Nasal cavity respiratory epithelium epithelial cell of viscerocranial mucosa (primary cell): ENCODE results near the gene PPOX. TPM values are rescaled to one million over a fixed set of nuclear protein-coding genes. Genes with fewer than 3 reads are reported as not detected.

Source experiments
- total RNA-seq: library from RNA; depleted of rRNA; stranded (reverse); fragments of >200 nt; gene quantifications from 2 replicates; pipeline ENCODE4 v1.2.3, GENCODE V29; 2014

Gene PPOX
- 7.0 and 11.6 TPM in 2 replicates for total RNA-seq

GRCh38 chr1:161165742-161166668 lies at the start of gene PPOX:
Gene PPOX, plus strand, starts transcription at chr1:161166426. Its CDS starts 422 bp downstream, at chr1:161166848.

GRCh38 chr1:161117759-161118581 lies 48.3 kb upstream of the PPOX start, which contains the start of the genes NIT1 and PFDN2:
Gene NIT1, plus strand, starts transcription at chr1:161118105. Its CDS starts 72 bp downstream, at chr1:161118177.
Gene PFDN2, minus strand, starts transcription at chr1:161118037. Its CDS starts 11 bp downstream, at chr1:161118026.

GRCh38 chr1:161132410-161133219 lies 33.6 kb upstream of the PPOX start, which contains the start of gene DEDD:
Gene DEDD, minus strand, starts transcription at chr1:161132667. Its CDS starts 8,205 bp downstream, at chr1:161124462.

GRCh38 chr1:161153682-161154337 lies 12.4 kb upstream of the PPOX start, which contains the start of gene UFC1:
Gene UFC1, plus strand, starts transcription at chr1:161153978. Its CDS starts 20 bp downstream, at chr1:161153998.

GRCh38 chr1:161159087-161159912 lies 6.9 kb upstream of the PPOX start, which contains the start of gene USP21:
Gene USP21, plus strand, starts transcription at chr1:161159500. Its CDS starts 1,141 bp downstream, at chr1:161160641.

GRCh38 chr1:161177112-161177935 lies 11.1 kb downstream of the PPOX start, which contains the start of gene B4GALT3:
Gene B4GALT3, minus strand, starts transcription at chr1:161177507. Its CDS starts 1,447 bp downstream, at chr1:161176060.

GRCh38 chr1:161198897-161199431 lies 32.7 kb downstream of the PPOX start, which contains the start of gene ADAMTS4:
Gene ADAMTS4, minus strand, starts transcription at chr1:161199054. Its CDS starts 427 bp downstream, at chr1:161198627.

GRCh38 chr1:161201836-161202712 lies 35.8 kb downstream of the PPOX start, which contains the start of gene NDUFS2:
Gene NDUFS2, plus strand, starts transcription at chr1:161202367. Its CDS starts 19 bp downstream, at chr1:161202386.

GRCh38 chr1:161215076-161215475 lies 48.9 kb downstream of the PPOX start, which contains the start of gene FCER1G:
Gene FCER1G, plus strand, starts transcription at chr1:161215295. Its CDS starts 27 bp downstream, at chr1:161215322.

Other genes with a start within 250 kb of the PPOX start
- 0.21 TPM in 1 of 2 replicates, not detected in the other for gene ITLN2, start 211.6 kb upstream of the PPOX start, total RNA-seq
- 210 and 292 TPM in 2 replicates for gene F11R, start 145.3 kb upstream of the PPOX start, total RNA-seq
- 38.3 and 78.6 TPM in 2 replicates for gene TSTD1, start 127.5 kb upstream of the PPOX start, total RNA-seq
- gene USF1, start 120.4 kb upstream of the PPOX start, total RNA-seq: 47.0 and 60.1 TPM in 2 replicates
- gene ARHGAP30, start 96.5 kb upstream of the PPOX start, total RNA-seq: 0.43 and 0.68 TPM in 2 replicates
- gene NECTIN4, start 76.9 kb upstream of the PPOX start, total RNA-seq: 81.0 and 91.3 TPM in 2 replicates
- 1.1 and 1.4 TPM in 2 replicates for gene KLHDC9, start 68.1 kb upstream of the PPOX start, total RNA-seq
- 88.4 and 180 TPM in 2 replicates for gene PFDN2, start 48.4 kb upstream of the PPOX start, total RNA-seq
- gene NIT1, start 48.3 kb upstream of the PPOX start, total RNA-seq: 30.2 and 45.1 TPM in 2 replicates
- 30.1 and 37.2 TPM in 2 replicates for gene DEDD, start 33.8 kb upstream of the PPOX start, total RNA-seq
- gene UFC1, start 12.4 kb upstream of the PPOX start, total RNA-seq: 56.7 and 63.3 TPM in 2 replicates
- gene USP21, start 6.9 kb upstream of the PPOX start, total RNA-seq: 6.8 and 10.6 TPM in 2 replicates
- gene B4GALT3, start 11.1 kb downstream of the PPOX start, total RNA-seq: 16.1 and 30.6 TPM in 2 replicates
- gene ADAMTS4, start 32.6 kb downstream of the PPOX start, total RNA-seq: under 0.01 TPM in 2 replicates
- gene NDUFS2, start 35.9 kb downstream of the PPOX start, total RNA-seq: 115 and 136 TPM in 2 replicates
- 0.34 TPM in 1 of 2 replicates, not detected in the other for gene FCER1G, start 48.9 kb downstream of the PPOX start, total RNA-seq
- not detected in 2 replicates for gene APOA2, start 57.2 kb downstream of the PPOX start, total RNA-seq
- 10.9 and 11.7 TPM in 2 replicates for gene TOMM40L, start 59.6 kb downstream of the PPOX start, total RNA-seq
- gene NR1I3, start 71.8 kb downstream of the PPOX start, total RNA-seq: not detected in 2 replicates
- under 0.01 and 6.0 TPM in 2 replicates for gene PCP4L1, start 92.3 kb downstream of the PPOX start, total RNA-seq
- under 0.01 and 0.07 TPM in 2 replicates for gene MPZ, start 143.5 kb downstream of the PPOX start, total RNA-seq
- gene SDHC, start 148.0 kb downstream of the PPOX start, total RNA-seq: 17.7 and 19.8 TPM in 2 replicates
- gene CFAP126, start 201.4 kb downstream of the PPOX start, total RNA-seq: not detected in 2 replicates